ENCODE results near the gene UBASH3A.

UBASH3A gene

GRCh38 chr21:42403611-42404231, at the start of gene UBASH3A:
Gene UBASH3A (plus strand): TSS chr21:42403902. CDS start chr21:42403946, 44 bp downstream.
- DNase-seq, result no peak

- DNase-seq, result no peak
Measured at GRCh38 chr21:42356046-42356445, 47.7 kb upstream of the UBASH3A start.

GRCh38 chr21:42356650-42357049, 47.1 kb upstream of the UBASH3A start:
- DNase-seq, result no peak

GRCh38 chr21:42357307-42357706, 46.4 kb upstream of the UBASH3A start:
- no peak for DNase-seq

GRCh38 chr21:42358261-42358660, 45.4 kb upstream of the UBASH3A start:
- DNase-seq, result no peak

GRCh38 chr21:42358937-42359336, 44.8 kb upstream of the UBASH3A start:
- DNase-seq, result no peak

GRCh38 chr21:42360317-42360716, 43.4 kb upstream of the UBASH3A start:
- no peak for DNase-seq

- DNase-seq, result no peak
Measured at GRCh38 chr21:42361286-42361685, 42.4 kb upstream of the UBASH3A start.

- DNase-seq, result no peak
Measured at GRCh38 chr21:42362198-42362597, 41.5 kb upstream of the UBASH3A start.

GRCh38 chr21:42362700-42363099, 41.0 kb upstream of the UBASH3A start:
- no peak for DNase-seq

GRCh38 chr21:42363312-42363711, 40.4 kb upstream of the UBASH3A start:
- DNase-seq, result no peak

- DNase-seq, result no peak
Measured at GRCh38 chr21:42364304-42364865, 39.3 kb upstream of the UBASH3A start.

GRCh38 chr21:42365770-42366169, 37.9 kb upstream of the UBASH3A start:
- DNase-seq, result no peak

GRCh38 chr21:42366292-42367010, 37.3 kb upstream of the UBASH3A start, which contains the start of gene TFF1:
Gene TFF1 (minus strand): TSS chr21:42366535. CDS start chr21:42366495, 40 bp downstream.
- no peak for DNase-seq

- DNase-seq, result no peak
Measured at GRCh38 chr21:42367367-42368165, 36.1 kb upstream of the UBASH3A start.

GRCh38 chr21:42369821-42370220, 33.9 kb upstream of the UBASH3A start:
- no peak for DNase-seq

- DNase-seq, result no peak
Measured at GRCh38 chr21:42370894-42371654, 32.6 kb upstream of the UBASH3A start.

GRCh38 chr21:42373196-42373907, 30.4 kb upstream of the UBASH3A start:
- DNase-seq, result no peak

- DNase-seq, result no peak
Measured at GRCh38 chr21:42373908-42374455, 29.7 kb upstream of the UBASH3A start.

GRCh38 chr21:42374457-42374856, 29.2 kb upstream of the UBASH3A start:
- DNase-seq, result no peak

- DNase-seq, result no peak
Measured at GRCh38 chr21:42374864-42375499, 28.7 kb upstream of the UBASH3A start.
